Left colon (tissue), 2 donors: ENCODE measurements around the gene SNRPA1. TPM values are rescaled to one million over a fixed set of nuclear protein-coding genes. Genes with fewer than 3 reads are reported as not detected.

ENCODE experiments used
- ATAC-seq: fragments of 200-7000 bp; cut with Tn5 transposase; one replicate; pipeline ENCODE4 v1.9.1; 2020; ENCODE audit warnings: mild to moderate bottlenecking, moderate library complexity
- DNase-seq, 2 donors: peaks; one replicate each; pipeline ENCODE4 v3.0.0-alpha.2; 2020
- intact Hi-C, 2 donors: fragments of 100-400 bp; cut with DNase I in 1 of 2; cut with micrococcal nuclease in 1 of 2; formaldehyde crosslinking; loops; one replicate each; pipeline versions ENCODE4 v1.11.2 to v1.14.0; 2022; cut with DNase I, micrococcal nuclease
- total RNA-seq, 2 donors: library from RNA; stranded (reverse); fragmentation: NEBNext Ultra II Directional; extraction: Animal tissue kit (Norgen Biotek cat#: 25700); gene quantifications; one replicate each; pipeline ENCODE4 v1.2.1, GENCODE V29; 2021
- donor health status: DM: no; HTN: no; CAD: no.
- donor health status: DM: yes; HTN: yes; CAD: no.

SNRPA1 gene
- total RNA-seq, 2 donors from 2014 or later = 44.7 to 48.2 TPM

DNA sequence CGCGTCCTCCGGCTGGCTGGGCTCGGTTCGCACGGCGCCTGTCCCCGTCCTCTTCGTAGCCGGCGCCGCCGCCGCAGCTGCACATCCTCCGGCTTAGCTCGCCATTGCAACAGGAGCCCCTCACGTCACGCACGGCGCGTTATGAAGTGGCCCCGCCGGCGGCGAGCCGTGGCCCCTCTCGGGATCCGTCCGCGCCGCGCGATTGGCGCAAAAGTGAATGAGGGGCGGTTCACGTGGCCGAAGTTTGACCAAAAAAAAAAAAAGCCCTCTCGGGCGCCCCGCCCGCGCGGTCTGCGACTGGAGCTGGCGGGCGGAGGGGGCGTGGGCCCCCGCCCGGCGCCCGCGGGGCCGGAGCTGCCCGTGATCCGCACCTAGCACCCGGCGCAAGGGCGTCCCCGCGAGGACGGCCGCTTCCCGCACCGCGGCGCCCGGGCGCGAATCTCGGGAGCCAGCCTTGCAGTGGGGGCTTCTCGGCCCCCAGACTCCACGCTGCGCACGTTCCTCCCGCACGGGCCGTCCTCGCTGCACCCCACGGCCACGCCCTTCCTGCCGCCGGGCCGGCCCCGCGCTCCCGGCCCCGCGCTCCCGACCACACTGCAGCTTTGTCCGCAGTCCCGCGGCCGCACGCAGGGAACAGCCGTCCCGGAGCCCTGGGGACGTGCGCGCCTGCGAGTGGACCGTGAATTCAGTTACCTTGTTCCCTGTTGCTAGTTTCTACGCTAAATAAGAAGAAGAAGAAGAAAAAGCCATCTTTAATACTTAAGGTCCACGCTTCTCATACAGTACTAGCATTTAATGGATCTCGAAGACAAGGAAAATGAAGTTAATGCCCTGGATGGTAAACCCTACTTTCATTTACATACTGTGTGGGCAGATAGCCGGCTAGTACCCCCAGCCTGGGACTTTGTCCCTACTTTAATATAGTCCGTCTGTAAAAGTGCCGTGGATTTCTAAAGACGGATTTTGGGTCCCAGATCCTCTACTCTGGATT is 42.9 kb downstream of the SNRPA1 start, which contains the start of gene CHSY1:
CHSY1 (minus strand) TSS at position 219 of the 991 bp plus-strand sequence. CDS start 592 bp downstream, outside the sequence.
- ATAC-seq (peak; percentile 83), DNase-seq (peak; percentile 90 to 93)
- intact Hi-C loops = loop anchor here in 1 of 2 donors (10.0 kb wide), 1 partner anchor 637 kb away; no protein-coding TSS in a partner anchor

DNA sequence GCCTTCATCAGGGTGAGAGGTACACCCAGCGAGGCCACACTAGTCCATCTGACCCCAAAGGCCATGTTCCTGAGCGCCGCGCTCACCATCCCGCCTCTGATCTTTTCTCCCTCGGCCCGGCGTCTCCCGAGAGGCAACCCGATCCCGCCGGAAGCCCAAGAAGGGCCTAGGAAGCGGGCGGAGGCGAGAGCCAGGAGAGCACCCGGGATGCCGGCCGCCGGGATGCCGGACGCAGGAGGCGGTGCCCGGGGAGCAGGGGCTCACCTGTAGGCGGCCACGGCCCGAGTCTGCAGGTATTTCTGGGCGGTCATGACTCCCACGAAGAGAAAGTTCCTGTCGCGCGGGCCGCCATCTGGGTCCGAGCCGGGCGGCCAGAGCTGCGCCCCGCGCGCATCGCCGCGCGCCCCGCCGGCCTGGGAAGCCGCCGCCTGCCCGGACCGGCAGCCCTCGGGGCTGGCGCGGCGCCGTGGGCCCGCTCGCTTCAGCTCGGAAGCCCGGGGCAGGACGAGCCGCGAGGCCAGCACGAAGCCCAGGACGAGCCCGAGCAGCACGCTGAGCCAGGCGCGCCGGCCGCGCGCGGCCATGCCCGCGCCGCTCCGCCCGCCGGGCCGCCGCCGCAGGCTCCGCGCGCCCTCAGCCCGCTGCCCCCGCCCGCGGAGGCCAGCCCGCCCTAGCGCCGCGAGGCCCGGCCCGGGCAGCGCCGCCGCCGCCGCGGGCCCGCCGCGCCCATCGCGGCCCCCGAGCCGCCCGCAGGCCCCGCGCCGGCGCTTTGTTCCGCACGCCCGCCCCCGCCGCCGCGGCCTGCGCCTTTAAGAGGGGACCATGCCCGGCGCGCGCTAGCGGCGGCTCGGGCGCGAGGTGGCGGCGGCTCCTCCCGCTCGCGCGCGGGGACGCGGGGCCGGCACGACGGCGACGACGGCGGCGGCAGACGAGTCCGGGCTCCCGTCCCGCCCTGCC is 43.9 kb downstream of the SNRPA1 start:
- intact Hi-C loops = loop anchor here in 1 of 2 donors (10.0 kb wide), 1 partner anchor 636 kb away; no protein-coding TSS in a partner anchor
- peak; percentile 74 for ATAC-seq
- DNase-seq = peak in 1 of 2 donors; percentile 58

DNA sequence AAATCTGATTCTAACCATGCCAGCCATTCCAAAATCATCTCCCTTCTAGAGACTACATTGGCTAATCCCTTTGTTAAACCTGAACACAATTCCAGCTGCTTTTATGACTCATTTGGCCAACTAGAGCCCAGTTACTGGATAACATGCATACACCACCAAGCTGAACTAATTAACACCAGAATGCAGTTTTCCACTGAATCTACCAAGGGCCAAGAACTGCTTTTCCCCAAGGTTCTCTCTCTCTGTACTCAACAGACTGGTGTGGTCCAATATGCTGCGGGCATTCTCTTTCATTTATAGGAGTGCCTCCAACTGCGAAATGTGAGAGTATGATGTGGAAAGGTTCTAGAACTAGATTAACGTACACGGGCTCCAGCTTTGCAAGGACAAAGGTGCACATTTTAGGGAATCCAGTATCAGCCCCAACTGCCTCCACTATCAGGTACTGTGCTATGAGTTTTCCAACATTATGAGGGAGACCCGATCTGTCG is 44.7 kb downstream of the SNRPA1 start:
- intact Hi-C loops = loop anchor here in 1 of 2 donors (10.0 kb wide), 1 partner anchor 636 kb away; no protein-coding TSS in a partner anchor
- no peak for ATAC-seq

DNA sequence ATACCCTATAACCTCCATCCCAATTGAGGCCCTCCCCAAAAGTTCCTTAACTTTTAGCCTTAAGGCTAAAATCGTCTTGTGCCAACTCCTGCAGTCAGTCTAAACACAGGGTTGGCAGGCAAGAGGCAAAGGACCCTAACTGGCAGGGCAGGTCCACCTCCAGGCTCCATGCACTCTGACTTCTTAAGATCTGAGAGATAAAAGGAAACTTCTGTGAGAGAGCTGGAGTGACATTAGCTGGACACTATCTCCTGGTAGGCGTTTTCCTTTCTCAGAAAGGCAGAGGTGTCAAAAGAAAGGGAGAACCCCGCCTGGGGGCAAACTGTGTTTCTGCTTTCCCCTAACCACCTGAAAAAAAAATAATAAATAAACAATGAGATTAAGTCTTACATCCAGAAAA is 46.8 kb downstream of the SNRPA1 start:
- ATAC-seq (no peak), DNase-seq (no peak)
- intact Hi-C loops = no loop called here

More for the DNA sequence above, 44.7 kb downstream of the SNRPA1 start:
- no peak for DNase-seq

DNA sequence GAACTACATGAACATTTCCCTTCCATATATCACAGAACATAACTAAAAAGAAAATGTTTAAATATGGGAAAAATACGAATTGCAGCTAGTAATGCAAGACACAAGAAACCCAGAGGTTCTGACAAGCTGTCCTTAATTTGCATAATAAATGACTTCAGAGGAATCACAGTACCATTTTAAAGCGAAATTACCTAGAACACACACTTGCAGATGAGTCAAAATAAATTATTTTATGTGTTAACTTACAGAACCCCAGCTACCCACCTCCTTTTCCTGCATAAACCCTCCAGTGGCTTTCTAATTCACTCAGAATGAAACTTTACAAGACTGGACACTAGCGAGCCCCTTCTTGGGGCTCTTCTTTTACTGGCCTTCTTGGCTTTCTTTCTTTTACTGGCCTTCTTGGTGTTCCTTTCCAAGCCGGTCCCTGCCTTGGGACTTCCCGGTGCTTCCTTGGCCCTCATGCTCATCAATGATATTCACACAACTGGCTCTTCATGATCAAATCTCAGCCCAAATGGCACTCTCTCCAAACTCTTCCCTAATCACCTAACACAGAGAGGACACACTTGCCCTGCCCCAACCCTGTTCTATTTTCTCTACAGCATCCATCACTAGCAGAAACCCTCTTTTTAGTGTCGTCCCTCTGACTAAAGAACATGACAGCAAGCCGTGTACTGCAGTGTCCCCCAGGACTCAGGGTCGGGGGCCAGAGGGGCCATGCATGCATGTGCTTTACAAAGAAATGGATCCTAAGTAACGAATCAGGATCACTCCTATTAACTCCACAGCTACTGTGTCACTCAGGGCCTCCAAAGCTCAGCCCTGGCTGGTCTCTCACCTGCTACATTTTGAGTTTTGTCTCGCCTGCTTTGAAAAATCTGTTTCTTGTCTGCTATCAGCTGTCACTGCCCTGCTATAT is 48.0 kb downstream of the SNRPA1 start:
- intact Hi-C loops = no loop called here
- no peak for DNase-seq
- ATAC-seq = no peak

DNA sequence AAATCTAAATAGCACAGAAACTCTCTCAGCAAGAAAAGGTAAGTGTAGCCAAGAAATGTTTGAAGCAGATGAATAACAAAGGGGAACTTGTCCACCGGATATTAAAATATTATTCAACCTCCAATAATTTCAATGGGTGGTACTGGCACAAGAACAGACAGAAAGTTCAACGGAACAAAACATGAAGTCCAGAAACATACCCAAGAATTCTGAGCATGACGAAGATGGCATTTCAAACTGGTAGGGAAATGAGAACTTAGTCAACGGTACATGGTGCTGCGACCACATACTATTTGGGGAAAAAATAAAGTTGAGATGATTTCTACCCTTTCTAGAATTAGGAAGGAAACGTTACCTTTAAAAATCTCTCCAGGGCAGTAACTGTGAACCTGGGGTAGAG is 48.7 kb downstream of the SNRPA1 start:
- DNase-seq = no peak
- no peak for ATAC-seq
- intact Hi-C loops = no loop called here

DNA sequence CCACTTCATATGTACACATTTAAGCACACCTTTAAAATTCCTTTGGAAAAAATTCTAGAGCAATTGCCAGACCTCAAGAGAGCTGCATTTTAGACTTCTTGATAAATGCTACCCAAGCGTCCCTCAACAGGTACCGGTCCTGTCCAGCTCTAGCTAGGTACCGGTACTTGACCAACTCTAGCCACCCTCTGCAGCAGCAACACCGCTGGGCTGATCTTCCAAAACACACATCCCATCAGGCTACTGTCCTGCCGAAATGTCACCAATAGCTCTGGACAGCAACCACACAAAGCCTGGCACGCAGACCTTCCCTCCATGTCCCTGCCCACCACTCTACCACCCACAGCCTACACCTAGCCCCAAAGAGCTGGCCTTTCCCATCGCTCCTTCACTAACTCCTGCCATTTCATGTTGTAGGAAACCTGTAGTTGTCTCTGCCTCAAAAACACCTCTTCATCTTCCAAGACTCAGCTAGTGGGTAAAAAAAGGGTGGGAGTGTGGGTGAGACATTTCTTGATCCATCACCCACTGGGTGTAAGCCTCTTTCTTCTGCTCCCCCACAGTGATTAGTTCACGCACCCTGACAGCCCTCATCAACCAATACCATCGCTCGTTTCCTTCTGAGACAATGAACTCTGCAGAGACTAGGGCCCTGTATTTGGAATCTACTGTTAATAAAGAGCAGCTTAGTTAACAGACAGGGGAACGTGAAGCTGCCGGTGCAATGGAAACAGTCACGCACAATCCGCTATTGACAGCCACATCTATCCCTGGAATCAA is 50.0 kb downstream of the SNRPA1 start:
- DNase-seq (no peak), ATAC-seq (no peak)
- intact Hi-C loops = no loop called here

DNA sequence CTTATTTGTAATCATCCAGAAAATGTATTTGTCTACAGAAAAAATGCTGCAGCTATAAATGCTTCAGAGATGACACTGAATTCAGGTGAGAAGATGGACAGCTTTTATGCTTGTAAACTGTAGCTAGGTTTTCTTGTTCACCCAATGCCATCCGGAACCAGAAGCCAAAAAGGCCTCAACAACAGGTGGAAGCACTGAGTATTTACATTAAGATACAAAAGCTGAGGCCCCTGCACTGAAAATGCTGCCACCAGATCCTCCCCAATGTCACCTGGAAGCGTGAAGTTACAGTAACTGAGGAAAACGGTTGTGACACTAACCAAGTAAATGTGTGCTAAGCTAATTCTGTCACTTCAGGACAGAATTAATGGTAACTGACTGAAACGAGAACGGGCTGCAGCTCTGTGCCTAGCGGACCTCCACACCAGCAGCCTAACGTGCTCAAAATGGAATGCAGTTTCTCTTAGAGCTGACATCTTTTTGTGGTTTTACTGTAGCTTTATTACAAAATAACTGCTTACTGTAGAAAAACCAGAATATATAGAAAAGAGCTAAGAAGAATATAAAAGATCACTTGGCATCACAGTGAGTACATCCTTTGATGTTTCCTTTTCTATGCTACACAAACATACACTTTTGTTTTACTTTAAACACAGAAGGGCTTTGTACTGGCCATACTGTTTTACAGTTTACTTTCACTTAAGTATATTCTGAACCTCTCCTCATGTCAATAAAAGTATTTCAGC is 50.8 kb downstream of the SNRPA1 start:
- intact Hi-C loops = no loop called here
- DNase-seq = no peak
- no peak for ATAC-seq

DNA sequence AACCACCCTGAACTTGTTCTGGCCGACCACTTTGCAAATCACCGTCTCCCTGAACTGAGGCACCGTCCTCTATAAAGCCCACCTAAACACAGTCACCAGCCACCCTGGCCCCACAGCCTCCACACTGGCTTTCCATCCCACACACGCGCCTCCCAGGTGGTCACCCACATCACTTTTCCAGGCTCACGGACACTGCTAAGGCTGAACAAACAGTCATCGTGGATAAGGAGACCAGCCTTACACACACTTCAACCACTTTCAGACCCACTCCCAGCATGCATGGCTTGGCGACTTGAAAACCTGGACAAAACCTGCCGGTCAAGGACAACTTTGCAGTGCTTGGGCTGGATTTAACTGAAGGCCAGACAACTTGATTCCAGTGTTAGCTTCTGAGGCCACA is 51.6 kb downstream of the SNRPA1 start:
- ATAC-seq (no peak), DNase-seq (no peak)
- intact Hi-C loops = no loop called here

DNA sequence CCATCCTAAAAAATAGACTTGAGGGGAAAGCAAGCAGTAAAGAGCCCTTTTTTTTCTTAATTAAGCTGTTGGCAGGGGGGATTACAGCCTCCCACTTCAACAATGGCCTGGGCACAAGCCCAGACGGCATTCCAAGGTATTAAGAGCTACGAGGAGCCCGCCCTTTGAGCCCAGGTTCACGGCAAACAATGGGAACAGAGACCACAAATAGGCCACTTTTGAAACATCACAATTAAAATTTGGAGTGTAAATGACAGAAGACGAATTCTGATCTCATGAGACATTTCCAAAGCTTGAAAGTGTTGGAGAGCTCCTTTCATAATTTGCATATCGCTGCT is 52.1 kb downstream of the SNRPA1 start:
- intact Hi-C loops = no loop called here
- DNase-seq = no peak

DNA sequence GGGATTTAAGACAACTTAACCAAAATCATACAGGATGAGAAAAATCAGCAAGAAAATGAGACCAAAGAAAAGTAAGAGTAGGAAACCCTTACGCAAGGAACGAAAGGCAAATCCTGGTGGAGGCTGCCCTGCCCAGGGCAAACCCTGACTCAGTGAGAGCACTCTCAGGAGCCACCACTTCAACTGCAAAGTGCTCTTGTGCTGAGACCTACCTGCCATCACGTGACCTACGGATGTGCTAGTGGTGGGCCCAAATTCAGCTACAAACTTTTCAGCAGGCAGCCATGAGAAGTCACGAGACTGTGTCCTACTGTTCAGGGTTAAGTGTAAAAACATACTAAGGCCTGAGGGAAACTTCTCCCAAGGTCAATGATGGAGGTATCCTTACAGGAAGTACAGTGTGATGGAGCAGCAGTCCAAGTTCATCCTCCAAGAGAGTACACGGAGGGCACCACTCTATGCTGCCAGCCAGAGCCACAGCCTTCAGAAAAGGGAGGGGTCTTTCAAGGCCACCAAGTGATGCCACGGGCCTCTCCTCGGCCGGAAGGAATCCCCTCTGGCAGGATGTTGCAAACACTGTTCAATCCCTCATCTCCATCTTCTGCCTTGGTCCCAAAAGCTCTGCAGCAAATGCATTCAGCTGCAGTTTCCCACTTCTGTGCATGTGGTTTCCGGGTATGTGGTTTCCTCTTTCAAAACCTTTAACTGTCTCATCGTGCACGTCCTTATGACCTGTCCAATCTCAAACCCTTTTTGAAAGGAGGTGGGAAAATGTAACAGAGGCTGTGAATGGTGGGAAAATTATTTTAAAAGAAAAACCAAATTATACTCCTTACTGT is 52.7 kb downstream of the SNRPA1 start:
- intact Hi-C loops = no loop called here

More for the DNA sequence above, 52.1 kb downstream of the SNRPA1 start:
- no peak for ATAC-seq

DNA sequence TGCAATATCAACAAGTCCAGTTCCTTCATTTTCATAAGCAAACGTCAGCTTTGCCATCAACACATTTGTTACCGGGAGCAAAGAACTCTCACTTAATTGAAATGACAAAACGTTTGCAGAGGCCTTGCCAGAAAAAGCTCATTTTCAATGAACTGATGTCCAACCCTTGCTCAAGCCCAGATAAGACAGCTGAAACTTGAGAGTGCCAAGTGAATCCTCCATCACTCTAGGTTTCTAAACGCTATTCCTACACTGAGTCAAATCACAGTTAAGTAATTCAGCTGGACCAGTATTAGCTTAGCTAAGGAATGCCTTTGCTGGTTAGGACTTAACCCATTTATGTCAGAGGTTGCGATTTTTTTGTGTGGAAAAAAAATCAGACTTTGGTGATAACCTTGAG is 54.7 kb downstream of the SNRPA1 start:
- DNase-seq (no peak), ATAC-seq (no peak)
- intact Hi-C loops = no loop called here

More for the DNA sequence above, 52.7 kb downstream of the SNRPA1 start:
- DNase-seq (no peak), ATAC-seq (no peak)

DNA sequence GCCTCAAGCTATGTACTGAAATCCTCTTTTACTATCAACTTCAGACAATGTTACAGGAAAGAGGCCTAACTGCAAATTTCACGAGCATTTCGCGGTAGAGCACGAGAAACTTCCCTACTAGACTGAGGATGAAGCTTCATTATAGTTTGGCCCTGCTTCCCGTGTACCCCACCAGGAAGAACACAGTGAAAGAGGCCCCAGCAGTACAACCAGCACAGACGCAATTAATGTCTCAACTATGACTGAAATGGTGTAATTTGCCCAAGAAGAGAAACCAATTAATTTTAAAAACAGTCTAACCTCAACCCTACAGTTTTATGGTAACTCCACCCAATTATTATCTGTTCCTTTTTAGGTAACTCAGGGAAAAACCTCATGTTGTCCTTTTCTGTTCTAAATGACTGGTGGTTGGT is 55.3 kb downstream of the SNRPA1 start:
- DNase-seq (no peak), ATAC-seq (no peak)
- intact Hi-C loops = no loop called here

DNA sequence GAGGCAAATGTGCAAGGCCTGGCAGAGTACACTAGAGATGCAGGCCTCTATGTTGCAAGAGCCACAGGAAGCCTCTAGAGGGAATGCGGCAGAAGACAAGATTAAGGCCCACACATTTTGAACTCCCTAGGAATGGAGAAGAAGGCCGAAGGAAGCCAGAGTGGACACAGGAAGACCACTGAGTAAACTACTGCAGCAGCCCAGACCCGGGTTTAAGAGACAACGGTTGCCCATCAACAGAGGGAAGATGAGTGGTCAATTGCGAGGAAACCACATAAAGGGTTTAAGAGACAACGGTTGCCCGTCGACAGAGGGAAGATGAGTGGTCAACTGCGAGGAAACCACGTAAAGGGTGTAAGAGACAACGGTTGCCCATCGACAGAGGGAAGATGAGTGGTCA is 57.8 kb downstream of the SNRPA1 start:
- intact Hi-C loops = no loop called here
- DNase-seq (no peak), ATAC-seq (no peak)

DNA sequence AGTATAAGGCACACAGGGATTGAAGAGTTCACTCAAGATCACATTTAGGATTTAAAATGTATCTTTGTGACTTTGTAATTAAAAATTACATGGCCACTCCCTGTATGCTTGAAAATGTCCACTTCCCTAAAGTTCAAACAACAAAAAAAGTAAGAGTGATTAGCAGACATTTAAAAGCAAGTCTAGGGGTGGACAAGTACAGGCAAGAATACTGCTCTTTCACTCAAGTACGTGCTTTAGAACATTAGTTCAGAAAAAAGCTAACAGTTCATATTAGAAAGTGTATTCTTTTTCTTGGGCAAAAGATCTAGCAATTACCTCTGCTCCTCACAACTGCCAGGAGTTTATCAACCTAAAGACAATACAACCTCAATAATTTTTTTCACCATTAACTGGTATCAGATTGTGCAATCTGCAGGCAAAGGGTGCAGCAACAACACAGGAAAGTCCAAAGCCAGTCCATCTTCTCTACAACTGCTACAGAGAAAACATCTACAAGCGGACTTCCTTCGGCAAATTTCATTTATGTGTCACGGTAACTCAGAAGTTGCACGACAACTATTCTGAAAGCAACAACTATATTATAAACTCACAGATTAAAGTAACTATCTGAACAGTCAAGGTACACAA is 61.3 kb downstream of the SNRPA1 start:
- DNase-seq (no peak), ATAC-seq (no peak)
- intact Hi-C loops = no loop called here
